K562 (cell line): ENCODE results near the gene TACR2. TPM values are rescaled to one million over a fixed set of nuclear protein-coding genes. Genes with fewer than 3 reads are reported as not detected.

Experiments used
- CTBP1 ChIP-seq: fragments of 450-650 bp; IDR thresholded peaks from 2 replicates; pipeline ENCODE4 v1.6.1; 2016; ENCODE audit warnings: borderline replicate concordance
- DPF2 ChIP-seq: fragments of 450-650 bp; IDR thresholded peaks from 2 replicates; pipeline ENCODE4 v1.6.1; 2016
- GABPA ChIP-seq: fragments of 200-800 bp; sonication (Bioruptor generic); conservative IDR thresholded peaks from 2 replicates; pipeline ENCODE4 v1.6.1; 2016; ENCODE audit warnings: low read depth, missing genetic modification characterization, missing compliant biosample characterization
- KAT2B ChIP-seq: IDR thresholded peaks from one replicate; pipeline ENCODE4 v1.6.1; 2012; ENCODE audit warnings: low read depth, mild to moderate bottlenecking, control low read depth, inconsistent platforms, low read length, moderate library complexity
- L3MBTL2 ChIP-seq: fragments of 450-650 bp; IDR thresholded peaks from 2 replicates; pipeline ENCODE4 v1.6.1; 2016; ENCODE audit warnings: mild to moderate bottlenecking, moderate library complexity
- MAFG ChIP-seq: fragments of 450-650 bp; conservative IDR thresholded peaks from 2 replicates; pipeline ENCODE4 v1.6.1; 2016; ENCODE audit warnings: missing genetic modification characterization, missing compliant biosample characterization
- MAFK ChIP-seq: IDR thresholded peaks from 2 replicates; pipeline ENCODE4 v1.6.1; 2011; ENCODE audit warnings: low read length, improper control_type of control experiment
- MCM3 ChIP-seq: fragments of 450-650 bp; IDR thresholded peaks from 2 replicates; pipeline ENCODE4 v1.6.1; 2016
- NELFE ChIP-seq: IDR thresholded peaks from 2 replicates; pipeline ENCODE4 v1.6.1; 2011; ENCODE audit warnings: mild to moderate bottlenecking; ENCODE audit not compliant: insufficient read depth, insufficient read length
- NR1H2 ChIP-seq: sonication (generic); formaldehyde crosslinking; IDR thresholded peaks from 2 replicates; pipeline ENCODE4 v1.4.0; 2020; ENCODE audit warnings: mild to moderate bottlenecking, missing genetic modification reagents
- NUFIP1 ChIP-seq: fragments of 450-650 bp; IDR thresholded peaks from 2 replicates; pipeline ENCODE4 v1.6.1; 2018; ENCODE audit not compliant: partially characterized antibody
- PCBP2 ChIP-seq: fragments of 200-400 bp; formaldehyde crosslinking; IDR thresholded peaks from 2 replicates; pipeline ENCODE4 v1.6.1; 2018; ENCODE audit warnings: low read length, low read depth, mild to moderate bottlenecking, moderate library complexity; ENCODE audit not compliant: poor library complexity, severe bottlenecking
- PYGO2 ChIP-seq: fragments of 450-650 bp; IDR thresholded peaks from 2 replicates; pipeline ENCODE4 v1.6.1; 2016; ENCODE audit warnings: mild to moderate bottlenecking, missing genetic modification characterization, moderate library complexity, missing compliant biosample characterization
- SPI1 ChIP-seq: IDR thresholded peaks from 2 replicates; pipeline ENCODE4 v1.6.1; 2011; ENCODE audit warnings: low read depth, low read length, control low read depth, borderline replicate concordance
- THRAP3 ChIP-seq: fragments of 450-650 bp; IDR thresholded peaks from 2 replicates; pipeline ENCODE4 v1.6.1; 2016; ENCODE audit warnings: mild to moderate bottlenecking, inconsistent platforms, borderline replicate concordance
- ZFP36 ChIP-seq: fragments of 150-350 bp; IDR thresholded peaks from 2 replicates; pipeline ENCODE4 v1.6.1; 2018; ENCODE audit warnings: low read length, low read depth; ENCODE audit not compliant: partially characterized antibody
- ZNF699 ChIP-seq: fragments of 250-450 bp; sonication (Bioruptor Pico); IDR thresholded peaks from 2 replicates; pipeline ENCODE4 v1.8.0; 2021; ENCODE audit warnings: mild to moderate bottlenecking, moderate library complexity; ENCODE audit not compliant: insufficient replicate concordance
- ZNF75A ChIP-seq: fragments of 450-650 bp; formaldehyde crosslinking; IDR thresholded peaks from 2 replicates; pipeline ENCODE4 v1.4.0; 2020; ENCODE audit warnings: mild to moderate bottlenecking
- polyA plus RNA-seq, 8 experiments: library from polyadenylated mRNA; depleted of rRNA in 4 of 8; stranded (reverse) in 5 of 8; unstranded in 3 of 8; fragments of >200 nt; fragmentation: Nextera tagmentation in 2 of 8; fragmentation: Illumina TruSeq in 1 of 8; extraction: Ambion mirVana in 2 of 8; extraction: Trizol in 1 of 8; gene quantifications; 2 replicates each; pipeline versions ENCODE4 v1.2.1 to v1.2.3, GENCODE V29; 2011 to 2014; ENCODE audit warnings: inconsistent platforms in 1 of 8, missing spikeins in 1 of 8
- total RNA-seq, 7 experiments: library from RNA; depleted of rRNA in 6 of 7; stranded (reverse); fragments of >200 nt in 6 of 7; fragmentation: Illumina TruSeq in 2 of 7; extraction: Trizol in 2 of 7; gene quantifications; 2 replicates each; pipeline versions ENCODE4 v1.2.1 to v1.2.3, GENCODE V29; 2011 to 2021; ENCODE audit warnings: low replicate concordance in 1 of 7
- TF ChIP-seq, protein P1 (sequence below): fragments of 450-650 bp; IDR thresholded peaks from one replicate; pipeline ENCODE4 v1.6.1; 2018; ENCODE audit warnings: mild to moderate bottlenecking, moderate library complexity; ENCODE audit not compliant: partially characterized antibody
- TF ChIP-seq, protein P2 (sequence below), 2 experiments: fragments of 450-650 bp in 1 of 2; sonication (generic) in 1 of 2; formaldehyde crosslinking in 1 of 2; IDR thresholded peaks in 1 of 2; conservative IDR thresholded peaks in 1 of 2; 2 replicates each; pipeline versions ENCODE4 v1.6.1 to v1.8.1; 2016 to 2023; ENCODE audit warnings: mild to moderate bottlenecking in 2 of 2, moderate library complexity in 2 of 2, inconsistent platforms in 1 of 2, missing genetic modification reagents in 1 of 2
- TF ChIP-seq, protein P3 (sequence below): sonication (generic); formaldehyde crosslinking; IDR thresholded peaks from 2 replicates; pipeline ENCODE4 v1.8.0; 2022; ENCODE audit warnings: mild to moderate bottlenecking, missing genetic modification reagents
- TF ChIP-seq, protein P4 (sequence below), 3 experiments: IDR thresholded peaks in 2 of 3; conservative IDR thresholded peaks in 1 of 3; 2 replicates each; pipeline ENCODE4 v1.5.1; 2011 to 2012; ENCODE audit warnings: low read length in 3 of 3, mild to moderate bottlenecking in 3 of 3, control low read depth in 2 of 3, improper control_type of control experiment in 1 of 3, inconsistent platforms in 1 of 3, low read depth in 1 of 3, mixed read lengths in 1 of 3, moderate library complexity in 1 of 3; ENCODE audit not compliant: insufficient read depth in 2 of 3

TACR2 gene
- total and polyA plus RNA-seq, 9 of the 15 experiments (the other 6 are each of a cell fraction or from before 2014, with no cell fraction given) = not detected

DNA sequence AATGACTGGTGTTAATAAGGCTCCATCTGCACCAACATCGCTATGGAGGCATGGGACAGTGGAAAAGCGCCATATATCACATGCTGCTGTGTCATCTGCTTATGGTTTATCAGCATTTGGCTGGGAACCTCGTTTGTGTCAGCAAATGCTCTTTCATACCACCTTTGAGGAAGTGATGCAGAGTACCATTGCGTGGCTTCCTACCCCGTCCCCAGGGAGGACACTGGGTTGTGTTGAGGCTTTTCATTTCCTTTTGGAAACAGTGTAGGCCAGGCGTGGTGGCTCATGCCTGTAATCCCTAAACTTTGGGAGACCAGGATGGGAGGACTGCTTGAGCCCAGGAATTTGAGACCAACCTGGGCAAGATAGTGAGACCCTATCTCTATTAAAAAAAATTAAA is 6.8 kb downstream of the TACR2 start (continued):
- no peak for TF ChIP-seq ZNF699 (CRISPR knock-in tag)
- TF ChIP-seq NELFE = no peak
- no peak for TF ChIP-seq MCM3
- TF ChIP-seq MAFG = peak; percentile 69
- TF ChIP-seq, protein P1, sequence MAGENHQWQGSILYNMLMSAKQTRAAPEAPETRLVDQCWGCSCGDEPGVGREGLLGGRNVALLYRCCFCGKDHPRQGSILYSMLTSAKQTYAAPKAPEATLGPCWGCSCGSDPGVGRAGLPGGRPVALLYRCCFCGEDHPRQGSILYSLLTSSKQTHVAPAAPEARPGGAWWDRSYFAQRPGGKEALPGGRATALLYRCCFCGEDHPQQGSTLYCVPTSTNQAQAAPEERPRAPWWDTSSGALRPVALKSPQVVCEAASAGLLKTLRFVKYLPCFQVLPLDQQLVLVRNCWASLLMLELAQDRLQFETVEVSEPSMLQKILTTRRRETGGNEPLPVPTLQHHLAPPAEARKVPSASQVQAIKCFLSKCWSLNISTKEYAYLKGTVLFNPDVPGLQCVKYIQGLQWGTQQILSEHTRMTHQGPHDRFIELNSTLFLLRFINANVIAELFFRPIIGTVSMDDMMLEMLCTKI = no peak
- no peak for TF ChIP-seq NR1H2 (CRISPR knock-in tag)
- peak; percentile 76; the same call in 1 of the 2 replicates for TF ChIP-seq CTBP1
- TF ChIP-seq, protein P2, sequence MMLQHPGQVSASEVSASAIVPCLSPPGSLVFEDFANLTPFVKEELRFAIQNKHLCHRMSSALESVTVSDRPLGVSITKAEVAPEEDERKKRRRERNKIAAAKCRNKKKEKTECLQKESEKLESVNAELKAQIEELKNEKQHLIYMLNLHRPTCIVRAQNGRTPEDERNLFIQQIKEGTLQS (IDR thresholded peaks at IDR 0.05) = peak; percentile 14; the same call in 1 of the 2 replicates
- TF ChIP-seq, protein P2 (CRISPR knock-in tag; conservative IDR thresholded peaks at IDR 0.05) = no peak
- TF ChIP-seq NUFIP1 = no peak
- peak; percentile 49; the same call in 1 of the 2 replicates for TF ChIP-seq L3MBTL2
- peak; percentile 44; the same call in 1 of the 2 replicates for TF ChIP-seq DPF2
- TF ChIP-seq THRAP3 = no peak
- no peak for TF ChIP-seq ZNF75A (CRISPR knock-in tag)
- peak; percentile 79 for TF ChIP-seq MAFK
- no peak for TF ChIP-seq ZFP36
- TF ChIP-seq SPI1 = peak; percentile 84
- TF ChIP-seq, protein P3, sequence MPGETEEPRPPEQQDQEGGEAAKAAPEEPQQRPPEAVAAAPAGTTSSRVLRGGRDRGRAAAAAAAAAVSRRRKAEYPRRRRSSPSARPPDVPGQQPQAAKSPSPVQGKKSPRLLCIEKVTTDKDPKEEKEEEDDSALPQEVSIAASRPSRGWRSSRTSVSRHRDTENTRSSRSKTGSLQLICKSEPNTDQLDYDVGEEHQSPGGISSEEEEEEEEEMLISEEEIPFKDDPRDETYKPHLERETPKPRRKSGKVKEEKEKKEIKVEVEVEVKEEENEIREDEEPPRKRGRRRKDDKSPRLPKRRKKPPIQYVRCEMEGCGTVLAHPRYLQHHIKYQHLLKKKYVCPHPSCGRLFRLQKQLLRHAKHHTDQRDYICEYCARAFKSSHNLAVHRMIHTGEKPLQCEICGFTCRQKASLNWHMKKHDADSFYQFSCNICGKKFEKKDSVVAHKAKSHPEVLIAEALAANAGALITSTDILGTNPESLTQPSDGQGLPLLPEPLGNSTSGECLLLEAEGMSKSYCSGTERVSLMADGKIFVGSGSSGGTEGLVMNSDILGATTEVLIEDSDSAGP (CRISPR knock-in tag) = no peak
- TF ChIP-seq, protein P4, sequence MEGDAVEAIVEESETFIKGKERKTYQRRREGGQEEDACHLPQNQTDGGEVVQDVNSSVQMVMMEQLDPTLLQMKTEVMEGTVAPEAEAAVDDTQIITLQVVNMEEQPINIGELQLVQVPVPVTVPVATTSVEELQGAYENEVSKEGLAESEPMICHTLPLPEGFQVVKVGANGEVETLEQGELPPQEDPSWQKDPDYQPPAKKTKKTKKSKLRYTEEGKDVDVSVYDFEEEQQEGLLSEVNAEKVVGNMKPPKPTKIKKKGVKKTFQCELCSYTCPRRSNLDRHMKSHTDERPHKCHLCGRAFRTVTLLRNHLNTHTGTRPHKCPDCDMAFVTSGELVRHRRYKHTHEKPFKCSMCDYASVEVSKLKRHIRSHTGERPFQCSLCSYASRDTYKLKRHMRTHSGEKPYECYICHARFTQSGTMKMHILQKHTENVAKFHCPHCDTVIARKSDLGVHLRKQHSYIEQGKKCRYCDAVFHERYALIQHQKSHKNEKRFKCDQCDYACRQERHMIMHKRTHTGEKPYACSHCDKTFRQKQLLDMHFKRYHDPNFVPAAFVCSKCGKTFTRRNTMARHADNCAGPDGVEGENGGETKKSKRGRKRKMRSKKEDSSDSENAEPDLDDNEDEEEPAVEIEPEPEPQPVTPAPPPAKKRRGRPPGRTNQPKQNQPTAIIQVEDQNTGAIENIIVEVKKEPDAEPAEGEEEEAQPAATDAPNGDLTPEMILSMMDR (IDR thresholded peaks at IDR 0.05 in 2 of 3, conservative IDR thresholded peaks at IDR 0.05 in 1 of 3; ENCODE audit: insufficient read depth in 2 of 3, low read depth in 1 of 3, low read length in 3 of 3) = no peak
- peak; percentile 68 for TF ChIP-seq GABPA (tag)
- no peak for TF ChIP-seq PCBP2
- no peak for TF ChIP-seq KAT2B
- no peak for TF ChIP-seq PYGO2 (tag)
